Stimulated activated CD8-positive, alpha-beta memory T cell treated with anti-CD3 and anti-CD28 coated beads, Interleukin-15, amount 100 ng/mL, for 24 hours (primary cell): ENCODE data around the gene GMEB1.
A peak's percentile ranks its signal among the peaks of the same experiment; 100 is the strongest.
"Not testable (repeated sequence)": the region's sequence is repeated elsewhere in the genome, so short reads cannot be mapped to it uniquely, and the experiment has no call there.

ENCODE experiments used
- DNase-seq: peaks from one replicate; pipeline ENCODE4 v3.0.0-alpha.2; 2020; ENCODE audit warnings: low read depth

The GMEB1 gene

GRCh38 chr1:28672971-28673370 lies 4.4 kb downstream of the GMEB1 start:
- not testable (repeated sequence) for DNase-seq

GRCh38 chr1:28675924-28676257 lies 7.3 kb downstream of the GMEB1 start:
- DNase-seq = no peak

GRCh38 chr1:28680151-28680550 lies 11.6 kb downstream of the GMEB1 start:
- DNase-seq = no peak

GRCh38 chr1:28682840-28683239 lies 14.3 kb downstream of the GMEB1 start:
- DNase-seq = no peak

- no peak for DNase-seq
These were observed 16.4 kb downstream of the GMEB1 start for GRCh38 chr1:28684937-28685336.

- DNase-seq = not testable (repeated sequence)
These were observed 23.0 kb downstream of the GMEB1 start for GRCh38 chr1:28691627-28692026.

DNA sequence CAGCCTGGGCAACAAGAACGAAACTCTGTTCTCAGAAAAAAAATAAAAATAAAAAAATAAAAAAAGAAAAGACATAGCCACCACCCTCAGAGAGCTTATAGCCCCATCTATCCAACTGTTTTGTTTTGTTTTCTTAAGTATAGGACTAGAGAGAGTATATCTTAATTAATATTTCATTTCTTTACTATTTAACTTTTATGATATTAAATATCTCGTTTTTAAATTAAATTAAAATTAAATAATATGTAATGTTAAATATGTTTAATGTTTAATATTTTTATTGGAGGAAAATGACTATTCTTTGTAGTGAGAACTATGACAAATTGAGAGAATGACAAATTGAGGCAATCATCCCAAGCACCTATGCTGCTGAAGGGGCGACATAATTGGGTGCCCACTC lies 35.0 kb downstream of the GMEB1 start:
- no peak for DNase-seq

DNA sequence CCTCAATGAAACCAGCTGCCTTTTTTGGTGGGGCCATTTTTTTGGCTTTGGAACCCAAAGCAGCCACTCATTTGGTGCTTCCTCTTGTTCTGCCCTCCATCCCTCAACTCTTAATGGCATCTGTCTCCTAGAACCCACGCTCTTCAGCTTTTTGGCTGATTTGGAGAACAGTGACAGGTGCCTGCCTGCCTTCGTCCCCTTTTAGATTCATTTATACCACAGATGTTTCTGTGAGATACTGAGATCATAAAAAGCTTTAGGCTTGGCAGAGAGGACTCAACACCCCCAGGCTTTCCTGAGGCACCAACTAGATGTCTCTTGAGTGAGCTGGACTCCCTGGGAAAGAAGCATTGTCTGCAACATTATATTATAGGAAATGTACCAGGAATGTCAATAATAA lies 47.8 kb downstream of the GMEB1 start:
- no peak for DNase-seq

DNA sequence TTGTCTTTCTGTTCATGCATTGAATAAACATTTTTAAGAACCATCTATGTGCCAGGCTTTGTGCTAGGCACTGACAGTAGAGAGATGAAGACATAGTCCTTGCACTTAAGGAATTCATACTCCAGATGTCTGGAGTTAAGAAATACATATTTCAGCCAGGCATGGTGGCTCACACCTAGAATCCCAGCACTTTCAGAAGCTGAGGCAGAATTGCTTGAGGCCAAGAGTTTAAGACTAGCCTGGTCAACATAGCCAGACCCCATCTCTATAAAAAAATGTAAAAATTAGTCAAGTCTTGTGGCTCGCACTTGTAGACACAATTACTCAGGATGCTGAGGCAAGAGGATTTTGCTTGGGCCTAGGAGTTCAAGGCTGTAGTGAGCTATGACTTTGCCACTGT lies 49.6 kb downstream of the GMEB1 start:
- no peak for DNase-seq

- no peak for DNase-seq
These were observed 50.2 kb downstream of the GMEB1 start for GRCh38 chr1:28718586-28719331.

DNA sequence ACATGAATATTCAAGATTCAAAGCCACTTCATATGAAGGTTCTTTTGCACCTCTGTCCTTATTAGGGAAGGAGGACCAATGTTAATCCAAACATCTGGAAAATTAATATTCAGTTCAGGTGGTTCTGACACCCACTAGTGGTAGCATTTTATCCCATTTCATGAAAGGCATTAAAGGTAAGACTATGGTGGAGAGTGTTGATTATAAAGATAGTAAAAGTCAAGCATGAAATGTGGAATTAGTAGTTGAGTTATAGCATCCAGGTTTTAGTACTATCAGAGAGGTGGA lies 50.7 kb downstream of the GMEB1 start:
- no peak for DNase-seq

GRCh38 chr1:28720376-28720775 lies 51.8 kb downstream of the GMEB1 start:
- DNase-seq = no peak

- not testable (repeated sequence) for DNase-seq
These were observed 53.3 kb downstream of the GMEB1 start for GRCh38 chr1:28721927-28722326.

DNA sequence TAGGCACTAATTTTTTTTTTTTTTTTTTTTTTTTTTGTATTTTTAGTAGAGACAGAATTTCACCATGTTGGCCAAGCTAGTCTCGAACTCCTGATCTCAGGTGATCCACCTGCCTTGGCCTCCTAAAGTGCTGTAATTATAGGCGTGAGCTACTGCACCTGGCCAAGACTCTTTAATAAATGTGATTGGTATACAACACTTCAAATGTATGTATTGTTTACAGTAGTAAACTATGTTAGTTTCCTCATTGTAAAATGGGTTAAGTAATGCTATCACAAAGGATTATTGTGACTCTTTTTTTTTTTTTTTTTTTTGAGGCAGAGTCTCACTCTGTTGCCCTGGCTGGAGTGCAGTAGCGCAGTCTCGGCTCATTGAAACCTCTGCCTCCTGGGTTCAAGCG lies 56.8 kb downstream of the GMEB1 start:
- DNase-seq = not testable (repeated sequence)

DNA sequence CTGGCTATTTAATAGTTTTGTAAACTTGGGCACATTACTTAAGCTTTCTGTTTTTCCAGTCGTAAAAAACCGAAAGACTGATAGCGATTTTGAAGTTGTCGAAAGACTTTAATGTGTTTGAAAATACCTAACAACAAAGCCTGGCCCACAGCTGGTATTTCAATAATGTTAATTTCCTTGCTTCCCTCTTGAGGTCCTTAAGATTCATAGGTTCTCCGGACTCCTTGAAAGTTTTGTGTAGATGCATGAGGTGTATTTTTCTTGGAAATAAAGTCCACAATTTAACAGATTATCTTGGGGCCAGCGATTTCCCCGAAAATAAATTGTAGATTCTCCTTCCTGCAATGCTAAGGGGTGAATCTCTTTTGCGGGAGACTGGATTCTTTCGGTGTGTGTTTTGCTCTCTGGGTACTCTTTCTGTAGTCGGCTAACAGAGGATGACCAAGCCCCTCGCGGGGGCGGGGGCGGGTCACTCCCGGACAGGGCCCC lies 67.4 kb downstream of the GMEB1 start:
- DNase-seq = no peak

GRCh38 chr1:28736450-28737306 lies 68.1 kb downstream of the GMEB1 start, which contains the start of gene YTHDF2:
Gene YTHDF2 (plus strand): TSS chr1:28736940. CDS start chr1:28737121, 181 bp downstream.
- peak; percentile 96 for DNase-seq

DNA sequence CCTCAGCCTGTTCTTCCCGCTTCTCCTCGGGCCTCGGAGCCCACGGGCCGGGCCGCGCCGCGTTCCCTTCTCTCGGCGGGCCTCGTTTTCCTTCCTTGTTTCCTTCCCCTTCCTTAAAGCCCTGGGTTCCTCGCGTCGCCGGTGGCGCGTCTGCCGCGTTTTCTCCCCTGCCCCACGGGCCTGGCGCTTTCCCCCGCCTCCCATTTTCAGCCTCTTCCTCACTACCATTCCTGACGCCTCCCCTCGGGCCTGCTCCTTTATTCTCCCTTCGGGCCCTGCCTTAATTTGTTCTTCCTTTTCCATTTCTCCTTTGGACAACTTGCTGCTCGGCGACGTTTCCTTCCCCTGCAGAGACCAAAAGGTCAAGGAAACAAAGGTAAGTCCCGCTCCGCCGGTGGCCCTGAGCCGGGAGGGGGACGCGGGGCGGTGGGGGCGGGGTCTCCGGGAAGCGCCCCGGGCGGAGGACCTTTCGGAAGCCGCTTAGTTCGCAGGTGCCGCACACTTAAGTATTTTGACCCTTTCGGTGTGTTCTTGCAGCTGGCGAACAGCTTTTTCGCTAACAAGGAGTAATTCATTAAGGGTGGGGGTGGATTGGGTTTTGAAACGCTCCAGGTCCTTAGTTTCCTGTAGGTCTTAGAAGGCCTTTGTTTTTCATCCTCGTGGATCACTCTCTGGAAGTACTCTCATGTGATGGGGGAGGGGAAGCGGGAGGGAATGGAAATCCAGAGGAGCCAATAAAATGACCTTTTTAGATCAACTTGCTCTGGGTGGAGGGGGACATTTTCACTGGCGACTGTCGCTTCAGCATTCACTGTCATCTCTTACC lies 68.9 kb downstream of the GMEB1 start:
- peak; percentile 35 for DNase-seq

DNA sequence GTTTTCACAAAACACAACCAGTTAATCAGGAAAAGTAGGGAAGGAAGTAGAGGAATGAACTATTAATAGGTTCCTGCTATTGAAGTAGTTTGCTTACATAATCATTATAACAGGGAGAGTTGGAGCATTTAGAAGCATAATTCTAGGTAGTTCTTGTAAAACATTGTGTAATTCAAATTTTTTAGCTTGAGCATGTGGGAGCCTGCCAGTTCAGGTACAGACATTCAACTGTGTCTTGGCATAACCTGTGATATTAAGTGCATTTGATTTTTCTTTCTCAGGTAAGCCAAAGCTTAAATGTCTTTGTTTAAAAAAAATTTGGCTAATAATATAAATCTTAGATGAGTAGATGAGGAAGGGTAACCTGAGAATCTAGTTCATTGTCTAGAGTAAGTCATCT lies 71.5 kb downstream of the GMEB1 start:
- no peak for DNase-seq

GRCh38 chr1:28744184-28744583 lies 75.6 kb downstream of the GMEB1 start:
- DNase-seq = no peak

DNA sequence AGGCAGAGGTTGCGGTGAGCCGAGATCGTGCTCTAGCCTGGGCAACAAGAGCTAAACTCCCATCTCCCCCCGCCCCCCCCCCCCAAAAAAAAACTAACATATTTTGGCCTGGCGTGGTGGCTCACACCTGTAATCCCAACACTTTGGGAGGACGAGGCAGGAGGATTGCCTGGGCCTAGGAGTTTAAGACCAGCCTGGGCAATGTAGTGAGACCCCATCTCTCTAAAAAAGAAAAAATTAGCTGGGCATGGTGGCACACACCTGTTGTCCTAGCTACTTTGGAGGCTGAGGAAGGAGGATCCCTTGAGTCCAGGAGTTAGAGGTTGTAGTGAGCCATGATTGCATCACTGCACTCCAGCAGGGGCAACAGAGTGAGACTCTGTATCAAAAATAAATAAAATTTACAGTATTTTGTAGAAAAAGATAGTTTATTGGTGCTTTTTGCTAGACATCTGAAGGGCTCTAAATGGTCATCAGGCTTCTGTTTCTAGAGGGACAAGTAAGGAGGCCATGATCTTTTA lies 77.1 kb downstream of the GMEB1 start:
- DNase-seq = no peak

- DNase-seq = no peak
These were observed 81.7 kb downstream of the GMEB1 start for GRCh38 chr1:28750330-28750729.

- DNase-seq = not testable (repeated sequence)
These were observed 82.2 kb downstream of the GMEB1 start for GRCh38 chr1:28750771-28751294.
